Left renal pelvis (tissue), 4 donors: ENCODE results near the gene NAGS. TPM values are rescaled to one million over a fixed set of nuclear protein-coding genes. Genes with fewer than 3 reads are reported as not detected.
"Not testable (repeated sequence)": the region's sequence is repeated elsewhere in the genome, so short reads cannot be mapped to it uniquely, and the experiment has no call there.

ENCODE experiments used
- DNase-seq, 4 donors: peaks; one replicate each; pipeline ENCODE4 v3.0.0-alpha.2; 2013; ENCODE audit warnings: low read depth in 4 of 4, low spot score in 3 of 4
- polyA plus RNA-seq, 4 donors: library from polyadenylated mRNA; unstranded; fragments of 120-200 nt; gene quantifications; one replicate each; pipeline ENCODE4 v1.2.1, GENCODE V29; 2013; ENCODE audit not compliant: insufficient read length in 4 of 4

The NAGS gene
- polyA plus RNA-seq, 4 donors: 0.93 to 3.6 (median 2.8) TPM

GRCh38 chr17:43983515-43984411 lies 20.7 kb upstream of the NAGS start:
- no peak for DNase-seq

GRCh38 chr17:43984521-43984920 lies 19.9 kb upstream of the NAGS start:
- DNase-seq: no peak

GRCh38 chr17:43986225-43986981 lies 18.0 kb upstream of the NAGS start:
- no peak for DNase-seq

- no peak for DNase-seq
Measured at GRCh38 chr17:43987131-43988021, 17.0 kb upstream of the NAGS start.

GRCh38 chr17:43988301-43988700 lies 16.1 kb upstream of the NAGS start:
- no peak for DNase-seq

GRCh38 chr17:43992641-43993040 lies 11.8 kb upstream of the NAGS start:
- DNase-seq: no peak

- DNase-seq: no peak
Measured at GRCh38 chr17:43994272-43995149, 9.9 kb upstream of the NAGS start.

GRCh38 chr17:43995150-43995471 lies 9.3 kb upstream of the NAGS start:
- no peak for DNase-seq

GRCh38 chr17:43997180-43997579 lies 7.2 kb upstream of the NAGS start:
- DNase-seq: not testable (repeated sequence)

GRCh38 chr17:43998552-43998951 lies 5.9 kb upstream of the NAGS start:
- no peak for DNase-seq

GRCh38 chr17:43999024-43999423 lies 5.4 kb upstream of the NAGS start:
- DNase-seq: no peak

GRCh38 chr17:44000141-44000860 lies 4.1 kb upstream of the NAGS start:
- DNase-seq: no peak

GRCh38 chr17:44000871-44001460 lies 3.5 kb upstream of the NAGS start:
- no peak for DNase-seq

- no peak for DNase-seq
Measured at GRCh38 chr17:44001461-44001920, 2.9 kb upstream of the NAGS start.

- no peak for DNase-seq
Measured at GRCh38 chr17:44002141-44002848, 2.1 kb upstream of the NAGS start.

GRCh38 chr17:44004761-44005526 lies 522 bp downstream of the NAGS start:
- no peak for DNase-seq

GRCh38 chr17:44005527-44006271 lies 1.3 kb downstream of the NAGS start:
- no peak for DNase-seq
